K562 (cell line): Measurements from ENCODE around the gene SRGAP3. TPM values are rescaled to one million over a fixed set of nuclear protein-coding genes. Genes with fewer than 3 reads are reported as not detected.

Source experiments
- ATAC-seq: fragments of 200-7000 bp; cut with Tn5 transposase; 3 replicates; pipeline ENCODE4 v1.9.1; 2020; ENCODE audit warnings: moderate library complexity
- BruUV-seq: library from RNA; stranded (reverse); fragments of 400-500 nt; replicated peaks from 2 replicates; lab custom pipeline; 2021; lab: Mats Ljungman, UMichigan
- CTCF ChIA-PET: fragments of 300-600 bp; formaldehyde crosslinking; extraction: SDS; loops from one replicate; lab custom pipeline; 2021; ENCODE audit warnings: low intra/inter-chr PET ratio; lab: Yijun Ruan, JAX
- POLR2A ChIA-PET: fragments of 300-600, 350-650 bp; sonication (Branson Sonifier 250); formaldehyde crosslinking; extraction: SDS; loops from one replicate; lab custom pipeline; 2021; ENCODE audit warnings: antibody characterized with exemption, inconsistent platforms; lab: Yijun Ruan, JAX
- DNase-seq, 4 experiments: peaks; one replicate each; pipeline versions ENCODE4 v3.0.0 to v3.0.0-alpha.2; 2011 to 2018; ENCODE audit warnings: low spot score in 3 of 4, mixed read lengths in 3 of 4; ENCODE audit errors: extremely low read depth in 1 of 4
- FAIRE-seq: peaks from 2 replicates; lab custom pipeline; 2011; peaks lifted over from hg19 to GRCh38; lab: Jason Lieb, UNC
- H2AFZ ChIP-seq: 2 replicates; pipeline ENCODE4 v1.6.0; 2011; ENCODE audit warnings: low read depth, low read length, control low read depth, inconsistent platforms
- H3K27ac ChIP-seq: fragments of 200-600 bp; 3 replicates; pipeline ENCODE4 v1.8.0; 2011; ENCODE audit warnings: low read depth, mild to moderate bottlenecking, control low read depth, inconsistent platforms, low read length, moderate library complexity, mixed read lengths; ENCODE audit errors: extremely low read depth
- H3K27me3 ChIP-seq, 2 experiments: fragments of 300-600 bp in 1 of 2; 2 replicates in 1 of 2; 3 replicates in 1 of 2; pipeline versions ENCODE4 v1.6.0 to v1.8.0; 2011; ENCODE audit warnings: inconsistent platforms in 2 of 2, low read length in 2 of 2, mild to moderate bottlenecking in 1 of 2, mixed read lengths in 1 of 2, moderate library complexity in 1 of 2; ENCODE audit not compliant: control insufficient read depth in 2 of 2, insufficient read depth in 2 of 2
- H3K36me3 ChIP-seq: fragments of 300-600 bp; 3 replicates; pipeline ENCODE4 v1.8.0; 2011; ENCODE audit warnings: mild to moderate bottlenecking, low read length, inconsistent platforms; ENCODE audit not compliant: control insufficient read depth, insufficient read depth
- H3K4me1 ChIP-seq, 2 experiments: fragments of 200-600 bp in 1 of 2; replicated peaks in 1 of 2; 2 replicates in 1 of 2; 3 replicates in 1 of 2; pipeline versions ENCODE4 v1.5.1 to v1.8.0; 2011; ENCODE audit warnings: inconsistent platforms in 2 of 2, low read length in 2 of 2, mild to moderate bottlenecking in 1 of 2, mixed read lengths in 1 of 2, moderate library complexity in 1 of 2; ENCODE audit not compliant: control insufficient read depth in 2 of 2, insufficient read depth in 2 of 2
- H3K4me2 ChIP-seq: 2 replicates; pipeline ENCODE4 v1.6.1; 2011; ENCODE audit warnings: low read length, control low read depth, inconsistent platforms, mixed read lengths; ENCODE audit not compliant: insufficient read depth
- H3K4me3 ChIP-seq: fragments of 200-600 bp; sonication (generic), shearing (Covaris generic); 2 replicates; pipeline ENCODE4 v1.5.1; 2016; ENCODE audit warnings: control low read depth, inconsistent platforms
- H3K79me2 ChIP-seq: fragments of 200-600 bp; 3 replicates; pipeline ENCODE4 v1.8.0; 2011; ENCODE audit warnings: low read length, inconsistent platforms; ENCODE audit not compliant: control insufficient read depth, insufficient read depth
- H3K9ac ChIP-seq, 2 experiments: 2 replicates each; pipeline versions ENCODE4 v1.6.0 to v1.6.1; 2011; ENCODE audit warnings: low read depth in 2 of 2, low read length in 2 of 2, control low read depth in 1 of 2, inconsistent platforms in 1 of 2, mild to moderate bottlenecking in 1 of 2, mixed read lengths in 1 of 2; ENCODE audit not compliant: insufficient read depth in 1 of 2
- H3K9me1 ChIP-seq: one replicate; pipeline ENCODE4 v1.6.0; 2011; ENCODE audit warnings: inconsistent platforms, mild to moderate bottlenecking, low read length, moderate library complexity; ENCODE audit not compliant: control insufficient read depth, insufficient read depth
- H3K9me3 ChIP-seq: replicated peaks from 2 replicates; pipeline ENCODE4 v1.5.1; 2011; ENCODE audit warnings: low read depth, low read length, inconsistent platforms; ENCODE audit not compliant: control insufficient read depth, insufficient read depth
- H4K20me1 ChIP-seq: replicated peaks from 2 replicates; pipeline ENCODE4 v1.6.1; 2011; ENCODE audit warnings: low read length, inconsistent platforms, mixed read lengths; ENCODE audit not compliant: control insufficient read depth, insufficient read depth
- CBX5 ChIP-seq: IDR thresholded peaks from 2 replicates; pipeline ENCODE4 v1.6.1; 2014; ENCODE audit warnings: low read depth, borderline replicate concordance
- CREBBP ChIP-seq: IDR thresholded peaks from one replicate; pipeline ENCODE4 v1.6.1; 2012; ENCODE audit warnings: low read depth, mild to moderate bottlenecking, control low read depth, inconsistent platforms, low read length
- GABPB2 ChIP-seq: fragments of 250-450 bp; sonication (Bioruptor Pico); conservative IDR thresholded peaks from 2 replicates; pipeline ENCODE4 v1.5.1; 2021; ENCODE audit warnings: mild to moderate bottlenecking
- MIER1 ChIP-seq: fragments of 450-650 bp; IDR thresholded peaks from 2 replicates; pipeline ENCODE4 v1.6.1; 2016; ENCODE audit warnings: antibody characterized with exemption, mild to moderate bottlenecking, low read depth
- POLR2G ChIP-seq: fragments of 200-400 bp; formaldehyde crosslinking; IDR thresholded peaks from 2 replicates; pipeline ENCODE4 v1.6.1; 2017; ENCODE audit warnings: low read depth, mild to moderate bottlenecking, antibody characterized with exemption, low read length, moderate library complexity
- RB1 ChIP-seq: fragments of 450-650 bp; IDR thresholded peaks from 2 replicates; pipeline ENCODE4 v1.6.1; 2017; ENCODE audit warnings: low read depth, mild to moderate bottlenecking
- RNF219 ChIP-seq: fragments of 250-450 bp; sonication (Bioruptor Pico); IDR thresholded peaks from 2 replicates; pipeline ENCODE4 v1.5.0; 2022; ENCODE audit warnings: mild to moderate bottlenecking
- SMC3 ChIP-seq: conservative IDR thresholded peaks from 2 replicates; pipeline ENCODE4 v1.6.1; 2011; ENCODE audit warnings: low read depth, low read length, improper control_type of control experiment; ENCODE audit not compliant: insufficient read depth
- SRSF7 ChIP-seq: fragments of 200-400 bp; formaldehyde crosslinking; optimal IDR thresholded peaks from 2 replicates; pipeline ENCODE3; 2017; ENCODE audit warnings: mild to moderate bottlenecking, low read depth, low read length
- STAT5A ChIP-seq: IDR thresholded peaks from 2 replicates; pipeline ENCODE4 v1.6.1; 2012; ENCODE audit warnings: low read length, inconsistent platforms, borderline replicate concordance
- TARDBP ChIP-seq: fragments of 450-650 bp; IDR thresholded peaks from 2 replicates; pipeline ENCODE4 v1.6.1; 2016
- WGBS: fragments of 100-300 bp; shearing (Covaris generic); methylation state at CpG from one replicate; pipeline ENCODE4 v1.1.6; 2016; ENCODE audit warnings: low coverage, mixed read lengths; ENCODE audit not compliant: insufficient coverage; ENCODE audit errors: missing lambda C conversion rate; 5-methylcytosine and 5-hydroxymethylcytosine counted together
- in situ Hi-C: fragments of 300-500 bp; cut with MboI; formaldehyde crosslinking; loops from 4 replicates; pipeline ENCODE4 v1.15.0; 2018; ENCODE audit warnings: inconsistent platforms, mixed read lengths
- intact Hi-C: fragments of 100-400 bp; cut with micrococcal nuclease; formaldehyde crosslinking; loops from 2 replicates; pipeline ENCODE4 v1.14.2; 2022
- polyA plus RNA-seq, 8 experiments: library from polyadenylated mRNA; depleted of rRNA in 4 of 8; stranded (reverse) in 5 of 8; unstranded in 3 of 8; fragments of >200 nt; fragmentation: Nextera tagmentation in 2 of 8; fragmentation: Illumina TruSeq in 1 of 8; extraction: Ambion mirVana in 2 of 8; extraction: Trizol in 1 of 8; gene quantifications; 2 replicates each; pipeline versions ENCODE4 v1.2.1 to v1.2.3, GENCODE V29; 2011 to 2014; ENCODE audit warnings: inconsistent platforms in 1 of 8, missing spikeins in 1 of 8
- total RNA-seq, 7 experiments: library from RNA; depleted of rRNA in 6 of 7; stranded (reverse); fragments of >200 nt in 6 of 7; fragmentation: Illumina TruSeq in 2 of 7; extraction: Trizol in 2 of 7; gene quantifications; 2 replicates each; pipeline versions ENCODE4 v1.2.1 to v1.2.3, GENCODE V29; 2011 to 2021; ENCODE audit warnings: low replicate concordance in 1 of 7
- TF ChIP-seq, protein P1 (sequence below): fragments of 450-650 bp; IDR thresholded peaks from 2 replicates; pipeline ENCODE4 v1.6.1; 2017; ENCODE audit warnings: mild to moderate bottlenecking, moderate library complexity

The SRGAP3 gene
- total and polyA plus RNA-seq, 9 of the 15 experiments (the other 6 are each of a cell fraction or from before 2014, with no cell fraction given) = 0.11 to 0.85 (median 0.35) TPM; not detected in 2

GRCh38 chr3:9163289-9163688 lies 86.2 kb downstream of the SRGAP3 start:
- no peak for TF ChIP-seq SMC3
- no peak for TF ChIP-seq CREBBP
- no peak for TF ChIP-seq POLR2G
- TF ChIP-seq GABPB2 = no peak
- no peak for TF ChIP-seq TARDBP
- no peak for TF ChIP-seq RNF219
- no peak for TF ChIP-seq CBX5
- TF ChIP-seq MIER1 = no peak
- TF ChIP-seq RB1 = no peak
- TF ChIP-seq, protein P1, sequence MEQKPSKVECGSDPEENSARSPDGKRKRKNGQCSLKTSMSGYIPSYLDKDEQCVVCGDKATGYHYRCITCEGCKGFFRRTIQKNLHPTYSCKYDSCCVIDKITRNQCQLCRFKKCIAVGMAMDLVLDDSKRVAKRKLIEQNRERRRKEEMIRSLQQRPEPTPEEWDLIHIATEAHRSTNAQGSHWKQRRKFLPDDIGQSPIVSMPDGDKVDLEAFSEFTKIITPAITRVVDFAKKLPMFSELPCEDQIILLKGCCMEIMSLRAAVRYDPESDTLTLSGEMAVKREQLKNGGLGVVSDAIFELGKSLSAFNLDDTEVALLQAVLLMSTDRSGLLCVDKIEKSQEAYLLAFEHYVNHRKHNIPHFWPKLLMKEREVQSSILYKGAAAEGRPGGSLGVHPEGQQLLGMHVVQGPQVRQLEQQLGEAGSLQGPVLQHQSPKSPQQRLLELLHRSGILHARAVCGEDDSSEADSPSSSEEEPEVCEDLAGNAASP = no peak
- no peak for TF ChIP-seq STAT5A
- TF ChIP-seq SRSF7 = no peak
- intact Hi-C loops = loop anchor here (10.0 kb wide), 1 partner anchor 142 kb away; no protein-coding TSS in a partner anchor
- POLR2A ChIA-PET = no interaction called here

More at GRCh38 chr3:9163289-9163688, 86.2 kb downstream of the SRGAP3 start:
- WGBS = 1% methylated on average over 12 of the region's 12 CpGs
- DNase-seq (no peak), FAIRE-seq (no peak), ATAC-seq (peak; percentile 27)
- Histone ChIP-seq H3K9ac (no peak overlapping the region), H3K4me2 (no peak overlapping the region), H3K4me3 (no peak overlapping the region), H3K79me2 (no peaks in the 10 kb centered on the region), H3K9me3 (no peaks in the 10 kb centered on the region), H3K9me1 (no peaks in the 10 kb centered on the region), H2AFZ (no peak overlapping the region), H3K27ac (no peak overlapping the region), H3K4me1 (no peaks in the 10 kb centered on the region; a peak in 2 of 5 replicates), H3K36me3 (no peaks in the 10 kb centered on the region), H3K27me3 (peaks cover 7 to 49% of the 10 kb centered on the region in 2 experiments; a peak in 3 of 5 replicates), H4K20me1 (no peaks in the 10 kb centered on the region; the same call in 1 of the 2 replicates)
- CTCF ChIA-PET = no interaction called here
- in situ Hi-C loops = no loop called here
- BruUV-seq = no TSS peak
